Brain microvascular endothelial cell (primary cell): Measurements from ENCODE around the gene RNF217.

ENCODE experiments used
- DNase-seq: peaks from one replicate; pipeline ENCODE4 v3.0.0-alpha.2; 2020
- H3K27ac ChIP-seq: fragments of 250-450 bp; sonication (Bioruptor Pico); 2 replicates; pipeline ENCODE4 v1.5.1; 2020; ENCODE audit warnings: mild to moderate bottlenecking, moderate library complexity
- H3K27me3 ChIP-seq: fragments of 250-450 bp; sonication (Bioruptor Pico); replicated peaks from 2 replicates; pipeline ENCODE4 v1.5.1; 2020; ENCODE audit warnings: mild to moderate bottlenecking
- H3K36me3 ChIP-seq: fragments of 250-450 bp; sonication (Bioruptor Pico); replicated peaks from 2 replicates; pipeline ENCODE4 v1.5.1; 2020; ENCODE audit warnings: mild to moderate bottlenecking
- H3K4me3 ChIP-seq: 2 replicates; pipeline ENCODE4 v1.5.1; 2011; ENCODE audit warnings: low read depth, mild to moderate bottlenecking, control low read depth, low read length, moderate library complexity
- CTCF ChIP-seq: IDR thresholded peaks from 2 replicates; pipeline ENCODE4 v1.5.1; 2011; ENCODE audit warnings: low read depth, mild to moderate bottlenecking, moderate library complexity, low read length, control low read depth, inconsistent platforms; ENCODE audit errors: missing control alignments
- in situ Hi-C: cut with HindIII; loops from 2 replicates; pipeline ENCODE4 v1.10.0; 2017; ENCODE audit warnings: low sequenced_read_pairs, low pct_ligation_motif_present

Gene RNF217

DNA sequence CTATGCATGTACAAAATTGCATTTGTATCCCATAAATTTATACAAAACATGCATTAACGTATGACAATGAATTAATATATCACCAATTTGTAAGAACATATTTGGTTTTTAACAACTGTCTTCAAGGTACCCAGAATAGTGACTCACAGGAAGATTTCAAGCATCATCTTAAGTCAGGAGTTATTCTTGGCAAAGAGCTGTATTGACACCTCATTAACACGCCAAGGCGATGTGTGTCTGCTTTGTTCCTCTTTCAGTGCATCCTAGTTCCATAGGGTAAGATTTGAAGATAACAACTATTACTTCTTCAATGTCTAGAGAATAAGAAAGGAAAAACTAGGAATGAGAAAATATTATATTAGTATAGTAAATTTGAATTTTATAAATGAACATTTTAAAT, 155.6 kb downstream of the RNF217 start:
- no peaks in the 10 kb centered on the region for H3K27me3 ChIP-seq
- in situ Hi-C loops: loop anchor here (10.0 kb wide), 1 partner anchor 243 kb away; no protein-coding TSS in a partner anchor
- DNase-seq: peak; percentile 14

GRCh38 chr6:125120054-125120590, 157.9 kb downstream of the RNF217 start:
- H3K27me3 ChIP-seq: no peaks in the 10 kb centered on the region
- in situ Hi-C loops: no loop called here
- no peaks in the 10 kb centered on the region for H3K36me3 ChIP-seq
- TF ChIP-seq CTCF: no peak
- DNase-seq: no peak
- H3K27ac ChIP-seq: no peak overlapping the region
- no peak overlapping the region for H3K4me3 ChIP-seq

More for the DNA sequence above, 155.6 kb downstream of the RNF217 start:
- no peak overlapping the region for H3K27ac ChIP-seq
- H3K36me3 ChIP-seq: no peaks in the 10 kb centered on the region
- H3K4me3 ChIP-seq: no peak overlapping the region
- TF ChIP-seq CTCF: no peak

GRCh38 chr6:125121894-125122293, 159.7 kb downstream of the RNF217 start:
- no peak overlapping the region for H3K4me3 ChIP-seq
- no peak overlapping the region for H3K27ac ChIP-seq
- in situ Hi-C loops: no loop called here
- no peak for DNase-seq
- no peak for TF ChIP-seq CTCF
- no peaks in the 10 kb centered on the region for H3K27me3 ChIP-seq
- H3K36me3 ChIP-seq: no peaks in the 10 kb centered on the region

DNA sequence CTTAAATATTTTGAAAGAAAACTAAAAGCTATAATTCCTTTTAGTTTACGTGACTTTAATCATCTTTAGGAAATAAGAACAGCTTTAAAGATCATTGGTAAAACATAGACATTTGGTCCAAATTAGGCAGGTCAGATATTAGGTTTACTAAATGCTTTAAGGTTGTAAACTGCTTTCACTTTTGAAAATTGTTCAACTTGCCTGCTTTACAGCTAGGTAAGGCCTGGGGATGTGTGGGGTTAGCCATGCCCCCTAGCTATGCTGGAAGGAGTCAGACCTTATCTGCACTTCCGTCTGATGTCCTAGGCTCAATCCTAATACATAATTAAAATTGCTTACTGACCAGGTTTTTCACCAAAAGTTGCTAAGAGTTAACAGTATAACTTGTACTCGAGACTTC, 160.8 kb downstream of the RNF217 start:
- H3K27me3 ChIP-seq: no peaks in the 10 kb centered on the region
- no peak for DNase-seq
- in situ Hi-C loops: no loop called here
- H3K36me3 ChIP-seq: no peaks in the 10 kb centered on the region
- H3K4me3 ChIP-seq: no peak overlapping the region
- TF ChIP-seq CTCF: no peak
- H3K27ac ChIP-seq: no peak overlapping the region

DNA sequence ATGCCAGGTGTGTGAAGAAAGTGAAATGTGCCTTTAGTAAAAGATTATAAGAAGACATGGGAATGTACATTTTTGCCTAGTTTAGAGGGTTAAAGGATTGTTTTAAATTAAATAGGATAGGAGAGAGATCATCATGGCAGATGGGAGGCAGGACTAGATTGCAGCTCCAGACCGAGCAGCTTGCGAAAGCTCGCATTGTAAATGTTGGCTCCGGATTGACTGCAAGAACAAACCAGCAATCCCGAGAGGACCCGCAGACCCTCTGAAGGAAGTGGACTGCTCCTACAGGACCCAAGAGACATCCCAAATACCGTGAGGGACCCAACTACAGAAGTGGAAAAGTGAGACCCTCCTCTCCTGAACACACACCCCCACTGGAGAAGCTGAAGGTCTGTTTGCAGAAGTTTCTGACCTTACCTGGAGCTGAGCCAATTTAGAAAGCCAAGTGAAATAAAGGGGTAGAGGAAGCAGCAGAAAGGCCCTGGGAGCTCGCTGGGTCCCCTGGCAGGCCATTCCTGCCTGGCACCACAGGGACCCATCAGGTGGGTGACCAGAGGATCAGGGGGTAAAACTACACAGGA, 161.3 kb downstream of the RNF217 start:
- Histone ChIP-seq H3K27ac (no peak overlapping the region), H3K36me3 (no peaks in the 10 kb centered on the region), H3K27me3 (no peaks in the 10 kb centered on the region), H3K4me3 (no peak overlapping the region)
- in situ Hi-C loops: no loop called here
- TF ChIP-seq CTCF: no peak
- DNase-seq: no peak
